ENCODE measurements around the gene AGMO.

GRCh38 chr7:15245831-15246230, 316.0 kb downstream of the AGMO start:
- TF ChIP-seq EZH2 (IDR thresholded peaks at IDR 0.05; ENCODE audit: low read depth, low read length, severe bottlenecking) (no peak), SIN3A (conservative IDR thresholded peaks at IDR 0.05 in 1 of 2, IDR thresholded peaks at IDR 0.05 in 1 of 2; ENCODE audit: low read depth in 1 of 2, low read length in 2 of 2) (no peak), EP300 (IDR thresholded peaks at IDR 0.05; ENCODE audit: borderline replicate concordance in 1 of 2, low read depth in 2 of 2, low read length in 2 of 2) (no peak), GTF2F1 (IDR thresholded peaks at IDR 0.05; ENCODE audit: borderline replicate concordance, low read depth, low read length) (no peak), POLR2A (IDR thresholded peaks at IDR 0.05; ENCODE audit: control extremely low read depth in 1 of 2, low read depth in 2 of 2, low read length in 2 of 2) (no peak), CTCF (IDR thresholded peaks at IDR 0.05; ENCODE audit: control extremely low read depth in 1 of 3, insufficient read depth in 1 of 3, low read depth in 1 of 3, low read length in 3 of 3) (no peak), SP4 (IDR thresholded peaks at IDR 0.05; ENCODE audit: low read length) (no peak), CHD7 (IDR thresholded peaks at IDR 0.05; ENCODE audit: insufficient replicate concordance, low read length) (no peak), ATF3 (IDR thresholded peaks at IDR 0.05; ENCODE audit: insufficient read depth, low read depth, low read length) (no peak), RAD21 (IDR thresholded peaks at IDR 0.05 in 1 of 2, conservative IDR thresholded peaks at IDR 0.05 in 1 of 2; ENCODE audit: low read depth in 2 of 2, low read length in 2 of 2) (no peak), TEAD4 (IDR thresholded peaks at IDR 0.05; ENCODE audit: low read depth, low read length) (no peak), SP1 (IDR thresholded peaks at IDR 0.05; ENCODE audit: low read depth, low read length) (no peak), CBX5 (IDR thresholded peaks at IDR 0.05; ENCODE audit: low read depth, low read length) (no peak), USF2 (IDR thresholded peaks at IDR 0.05; ENCODE audit: low read length) (no peak)
